Fibroblast of lung (primary cell): ENCODE measurements around the gene RBBP8.

Experiments
- CTCF ChIP-seq, 2 donors: IDR thresholded peaks in 1 of 2; conservative IDR thresholded peaks in 1 of 2; 1 replicate in 1 of 2; 2 replicates in 1 of 2; pipeline ENCODE4 v1.5.1; 2011 to 2012; ENCODE audit warnings: low read length in 2 of 2, control low read depth in 1 of 2, inconsistent platforms in 1 of 2, low read depth in 1 of 2, mild to moderate bottlenecking in 1 of 2
- EZH2 ChIP-seq: IDR thresholded peaks from 2 replicates; pipeline ENCODE4 v1.5.1; 2012; ENCODE audit warnings: low read length, control low read depth, mild to moderate bottlenecking; ENCODE audit errors: missing control alignments

- no peak for TF ChIP-seq CTCF (conservative IDR thresholded peaks at IDR 0.05 in 1 of 2, IDR thresholded peaks at IDR 0.05 in 1 of 2; ENCODE audit: low read depth in 1 of 2, low read length in 2 of 2)
- TF ChIP-seq EZH2, result no peak
Measured at GRCh38 chr18:22914633-22915032, 18.5 kb upstream of the RBBP8 start.
